GM12878 (cell line): Measurements from ENCODE around the gene SLC34A1. TPM values are rescaled to one million over a fixed set of nuclear protein-coding genes. Genes with fewer than 3 reads are reported as not detected.

Experiments used
- ATAC-seq: fragments of 200-7000 bp; cut with Tn5 transposase; 3 replicates; pipeline ENCODE4 v1.9.1; 2020; ENCODE audit warnings: mild to moderate bottlenecking, moderate library complexity
- BruUV-seq: library from RNA; stranded (reverse); fragments of 400-500 nt; replicated peaks from 2 replicates; lab custom pipeline; 2021; lab: Mats Ljungman, UMichigan
- CTCF ChIA-PET: fragments of 300-600 bp; sonication (Branson Sonifier 250); formaldehyde crosslinking; extraction: SDS; loops from one replicate; lab custom pipeline; 2021; ENCODE audit warnings: inconsistent platforms; lab: Yijun Ruan, JAX
- POLR2A ChIA-PET: fragments of 350-600 bp; formaldehyde crosslinking; extraction: SDS; loops from one replicate; lab custom pipeline; 2021; ENCODE audit warnings: inconsistent platforms; lab: Charles Lee
- RAD21 ChIA-PET: fragments of 300-600 bp; sonication (Branson Sonifier 250); formaldehyde crosslinking; loops from one replicate; lab custom pipeline; 2023; ENCODE audit warnings: antibody characterized with exemption; ENCODE audit not compliant: unreplicated experiment; lab: Charles Lee
- SMC1A ChIA-PET: fragments of 300-600 bp; sonication (Branson Sonifier 250); formaldehyde crosslinking; loops from one replicate; lab custom pipeline; 2023; ENCODE audit not compliant: unreplicated experiment, uncharacterized antibody; lab: Charles Lee
- DNase-seq: peaks from one replicate; pipeline ENCODE4 v3.0.0-alpha.2; 2011; ENCODE audit warnings: low read depth, low spot score
- FAIRE-seq: peaks from 3 replicates; lab custom pipeline; 2011; peaks lifted over from hg19 to GRCh38; lab: Jason Lieb, UNC
- H2AFZ ChIP-seq: 2 replicates; pipeline ENCODE4 v1.6.0; 2011; ENCODE audit warnings: low read depth, low read length, control low read depth; ENCODE audit not compliant: control insufficient read depth
- H3K27ac ChIP-seq: 2 replicates; pipeline ENCODE4 v1.5.1; 2011; ENCODE audit warnings: control low read depth; ENCODE audit not compliant: control insufficient read depth, insufficient read depth
- H3K27me3 ChIP-seq, 2 experiments: replicated peaks in 1 of 2; 2 replicates each; pipeline versions ENCODE4 v1.6.0 to v1.6.1; 2011; ENCODE audit warnings: low read length in 1 of 2; ENCODE audit not compliant: control insufficient read depth in 2 of 2, insufficient read depth in 2 of 2
- H3K36me3 ChIP-seq, 2 experiments: 2 replicates each; pipeline ENCODE4 v1.5.1; 2011; ENCODE audit warnings: low read length in 1 of 2; ENCODE audit not compliant: control insufficient read depth in 2 of 2, insufficient read depth in 2 of 2
- H3K4me1 ChIP-seq: 2 replicates; pipeline ENCODE4 v1.6.1; 2011; ENCODE audit warnings: mild to moderate bottlenecking, low read length, moderate library complexity, mixed read lengths; ENCODE audit not compliant: control insufficient read depth, insufficient read depth
- H3K4me2 ChIP-seq: 2 replicates; pipeline ENCODE4 v1.6.0; 2011; ENCODE audit warnings: control low read depth; ENCODE audit not compliant: control insufficient read depth, insufficient read depth
- H3K4me3 ChIP-seq: fragments of 200-600 bp; sonication (generic); 2 replicates; pipeline ENCODE4 v1.5.1; 2016
- H3K79me2 ChIP-seq: 2 replicates; pipeline ENCODE4 v1.6.0; 2011; ENCODE audit warnings: low read length; ENCODE audit not compliant: control insufficient read depth, insufficient read depth
- H3K9ac ChIP-seq: 2 replicates; pipeline ENCODE4 v1.8.0; 2011; ENCODE audit warnings: low read length, control low read depth, mixed read lengths; ENCODE audit not compliant: control insufficient read depth, insufficient read depth
- H3K9me3 ChIP-seq: replicated peaks from 3 replicates; pipeline ENCODE4 v1.5.1; 2011; ENCODE audit warnings: mild to moderate bottlenecking, low read length; ENCODE audit not compliant: control insufficient read depth, insufficient read depth
- H4K20me1 ChIP-seq: 2 replicates; pipeline ENCODE4 v1.6.0; 2011; ENCODE audit not compliant: control insufficient read depth, insufficient read depth
- ATF7 ChIP-seq: fragments of 450-650 bp; IDR thresholded peaks from 2 replicates; pipeline ENCODE4 v1.6.1; 2016; ENCODE audit warnings: low read depth, mild to moderate bottlenecking
- BRCA1 ChIP-seq: IDR thresholded peaks from 2 replicates; pipeline ENCODE4 v1.6.1; 2011; ENCODE audit warnings: low read depth, low read length, improper control_type of control experiment
- CEBPZ ChIP-seq: fragments of 150-350 bp; IDR thresholded peaks from 2 replicates; pipeline ENCODE4 v1.6.1; 2016; ENCODE audit warnings: low read depth, low read length
- CREM ChIP-seq: IDR thresholded peaks from 2 replicates; pipeline ENCODE4 v1.6.1; 2014; ENCODE audit warnings: antibody characterized with exemption, low read depth
- TARDBP ChIP-seq: IDR thresholded peaks from 2 replicates; pipeline ENCODE4 v1.6.1; 2016; ENCODE audit warnings: borderline replicate concordance
- ZBTB33 ChIP-seq: fragments of 450-650 bp; IDR thresholded peaks from 2 replicates; pipeline ENCODE4 v1.6.1; 2017; ENCODE audit warnings: mild to moderate bottlenecking
- ZNF217 ChIP-seq: fragments of 450-650 bp; IDR thresholded peaks from 2 replicates; pipeline ENCODE4 v1.6.1; 2017; ENCODE audit warnings: antibody characterized with exemption, mild to moderate bottlenecking
- WGBS: methylation state at CpG from one replicate; pipeline ENCODE4 v1.1.6; 2016; ENCODE audit warnings: low lambda C conversion rate; ENCODE audit not compliant: insufficient replicate concordance, insufficient coverage; ENCODE audit errors: missing lambda C conversion rate; 5-methylcytosine and 5-hydroxymethylcytosine counted together
- in situ Hi-C: fragments of 300-500 bp; cut with MboI; formaldehyde crosslinking; loops from 9 replicates; pipeline ENCODE4 v1.14.3; 2018; ENCODE audit warnings: mixed read lengths
- intact Hi-C: fragments of 100-400 bp; cut with micrococcal nuclease; formaldehyde crosslinking; loops from one replicate; pipeline ENCODE4 v1.14.2; 2022; ENCODE audit not compliant: unreplicated experiment
- polyA plus RNA-seq, 11 experiments: library from polyadenylated mRNA; depleted of rRNA in 4 of 11; unstranded in 6 of 11; stranded (reverse) in 5 of 11; fragments of >200 nt; fragmentation: Nextera tagmentation in 4 of 11; fragmentation: Illumina TruSeq in 1 of 11; extraction: Ambion mirVana in 4 of 11; extraction: Trizol in 1 of 11; gene quantifications; 1 replicate in 1 of 11; 2 replicates in 10 of 11; pipeline versions ENCODE4 v1.2.1 to v1.2.3, GENCODE V29; 2011 to 2016; ENCODE audit warnings: inconsistent platforms in 2 of 11, missing spikeins in 2 of 11, low read depth in 1 of 11
- total RNA-seq, 4 experiments: library from RNA; depleted of rRNA in 3 of 4; stranded (reverse); fragments of >200 nt in 3 of 4; fragmentation: Illumina TruSeq in 1 of 4; extraction: Trizol in 1 of 4; gene quantifications; 2 replicates each; pipeline versions ENCODE4 v1.2.1 to v1.2.3, GENCODE V29; 2013 to 2021
- TF ChIP-seq, protein P1 (sequence below): fragments of 450-650 bp; IDR thresholded peaks from 2 replicates; pipeline ENCODE4 v1.6.1; 2017; ENCODE audit warnings: low read depth, mild to moderate bottlenecking, moderate library complexity

SLC34A1 gene
- total and polyA plus RNA-seq, 10 of the 15 experiments (the other 5 are each of a cell fraction or from before 2014, with no cell fraction given): 0.03 to 0.14 (median 0.09) TPM; not detected in 2

GRCh38 chr5:177356746-177357145 is 27.5 kb upstream of the SLC34A1 start:
- RAD21 ChIA-PET: interaction anchor here (0.6 to 2.0 kb wide), 5 partner anchors 10 to 47 kb away, joined by 3 to 12 read pairs (median 4); no protein-coding TSS in a partner anchor
- WGBS: 91% methylated on average over 3 of the region's 3 CpGs
- peaks cover 39% of the 10 kb centered on the region for H3K79me2 ChIP-seq
- intact Hi-C loops: no loop called here
- TF ChIP-seq, protein P1, sequence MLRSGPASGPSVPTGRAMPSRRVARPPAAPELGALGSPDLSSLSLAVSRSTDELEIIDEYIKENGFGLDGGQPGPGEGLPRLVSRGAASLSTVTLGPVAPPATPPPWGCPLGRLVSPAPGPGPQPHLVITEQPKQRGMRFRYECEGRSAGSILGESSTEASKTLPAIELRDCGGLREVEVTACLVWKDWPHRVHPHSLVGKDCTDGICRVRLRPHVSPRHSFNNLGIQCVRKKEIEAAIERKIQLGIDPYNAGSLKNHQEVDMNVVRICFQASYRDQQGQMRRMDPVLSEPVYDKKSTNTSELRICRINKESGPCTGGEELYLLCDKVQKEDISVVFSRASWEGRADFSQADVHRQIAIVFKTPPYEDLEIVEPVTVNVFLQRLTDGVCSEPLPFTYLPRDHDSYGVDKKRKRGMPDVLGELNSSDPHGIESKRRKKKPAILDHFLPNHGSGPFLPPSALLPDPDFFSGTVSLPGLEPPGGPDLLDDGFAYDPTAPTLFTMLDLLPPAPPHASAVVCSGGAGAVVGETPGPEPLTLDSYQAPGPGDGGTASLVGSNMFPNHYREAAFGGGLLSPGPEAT: no peak
- TF ChIP-seq, all 136 proteins: peak for 0
- FAIRE-seq (no peak), DNase-seq (no peak), ATAC-seq (no peak)
- Histone ChIP-seq H3K4me1 (peaks cover 41% of the 10 kb centered on the region), H3K27ac (no peak overlapping the region), H3K27me3 (no peaks in the 10 kb centered on the region), H3K36me3 (no peaks in the 10 kb centered on the region; a peak in 1 of 4 replicates), H3K9ac (no peak overlapping the region), H3K9me3 (peaks cover 3% of the 10 kb centered on the region; the same call in 1 of the 3 replicates), H2AFZ (peak overlapping the region; percentile 89), H3K4me2 (peak overlapping the region; percentile 99; the same call in 1 of the 2 replicates), H4K20me1 (no peaks in the 10 kb centered on the region), H3K4me3 (no peak overlapping the region)
- in situ Hi-C loops: no loop called here
- ChIA-PET CTCF (interaction anchor here (0.9 to 7.2 kb wide), 8 partner anchors 8 to 152 kb away, joined by 3 to 46 read pairs (median 5); no protein-coding TSS in a partner anchor), SMC1A (interaction anchor here (1.2 to 3.9 kb wide), 5 partner anchors 9 to 44 kb away, joined by 4 to 19 read pairs (median 5); no protein-coding TSS in a partner anchor), POLR2A (interaction anchor here (0.6 to 2.3 kb wide), 6 partner anchors 8 to 450 kb away, joined by 3 to 13 read pairs (median 6); no protein-coding TSS in a partner anchor)
- no TSS peak for BruUV-seq

GRCh38 chr5:177357146-177357458 is 27.1 kb upstream of the SLC34A1 start:
- ATAC-seq: no peak
- Histone ChIP-seq H3K36me3 (no peaks in the 10 kb centered on the region; a peak in 1 of 4 replicates), H3K9ac (peak overlapping the region; percentile 81; the same call in 1 of the 2 replicates), H4K20me1 (no peaks in the 10 kb centered on the region)
- BruUV-seq: no TSS peak
- TF ChIP-seq TARDBP (no peak), CREM (no peak), ZNF217 (no peak), CEBPZ (no peak), ZBTB33 (no peak), BRCA1 (no peak), ATF7 (no peak)
- TF ChIP-seq, all 136 proteins: peak for 0
- peak overlapping the region; percentile 99 for H3K4me2 ChIP-seq
- ChIA-PET SMC1A (interaction anchor here (1.2 to 3.9 kb wide), 4 partner anchors 11 to 44 kb away, joined by 3 to 19 read pairs (median 4); no protein-coding TSS in a partner anchor), POLR2A (interaction anchor here (0.9 to 1.9 kb wide), 4 partner anchors 13 to 152 kb away, joined by 3 to 11 read pairs (median 3); no protein-coding TSS in a partner anchor), CTCF (interaction anchor here (0.9 to 1.4 kb wide), 6 partner anchors 14 to 152 kb away, joined by 3 to 7 read pairs (median 4); no protein-coding TSS in a partner anchor), RAD21 (interaction anchor here (1.4 to 2.0 kb wide), 3 partner anchors 33 to 48 kb away, joined by 4 to 12 read pairs (median 7); no protein-coding TSS in a partner anchor)
- H3K79me2 ChIP-seq: peaks cover 42% of the 10 kb centered on the region
- H2AFZ ChIP-seq: peak overlapping the region; percentile 89
- peaks cover 44% of the 10 kb centered on the region for H3K4me1 ChIP-seq
- 27% methylated on average over 5 of the region's 5 CpGs for WGBS
- peak overlapping the region; percentile 91 for H3K27ac ChIP-seq
- in situ Hi-C loops (no loop called here), intact Hi-C loops (no loop called here)
- FAIRE-seq (no peak), DNase-seq (no peak)
- H3K9me3 ChIP-seq: peaks cover 3% of the 10 kb centered on the region; the same call in 1 of the 3 replicates
- H3K4me3 ChIP-seq: peak overlapping the region; percentile 99; the same call in 1 of the 2 replicates
- no peaks in the 10 kb centered on the region for H3K27me3 ChIP-seq
